Lower lobe of right lung (tissue), 2 donors: ENCODE results near the gene CETN2. TPM values are rescaled to one million over a fixed set of nuclear protein-coding genes. Genes with fewer than 3 reads are reported as not detected.
"Not testable (repeated sequence)": the region's sequence is repeated elsewhere in the genome, so short reads cannot be mapped to it uniquely, and the experiment has no call there.

Source experiments
- ATAC-seq, 2 donors: fragments of 200-7000 bp; cut with Tn5 transposase; one replicate each; pipeline ENCODE4 v1.9.1; 2020 to 2022; ENCODE audit warnings: mild to moderate bottlenecking in 2 of 2, moderate library complexity in 2 of 2
- DNase-seq: peaks from one replicate; pipeline ENCODE4 v3.0.0-alpha.2; 2020
- H3K27ac ChIP-seq: fragments of 200-600 bp; one replicate; pipeline ENCODE4 v1.8.0; 2022
- H3K27me3 ChIP-seq: fragments of 200-600 bp; one replicate; pipeline ENCODE4 v1.8.0; 2022; ENCODE audit warnings: low read depth
- H3K36me3 ChIP-seq: fragments of 200-600 bp; one replicate; pipeline ENCODE4 v1.8.0; 2022; ENCODE audit warnings: mild to moderate bottlenecking
- H3K4me1 ChIP-seq: fragments of 200-600 bp; one replicate; pipeline ENCODE4 v1.8.0; 2022
- H3K4me3 ChIP-seq: fragments of 200-600 bp; one replicate; pipeline ENCODE4 v1.8.0; 2022; ENCODE audit warnings: mild to moderate bottlenecking
- H3K9me3 ChIP-seq: fragments of 200-600 bp; one replicate; pipeline ENCODE4 v1.8.0; 2022
- CTCF ChIP-seq: fragments of 200-600 bp; IDR thresholded peaks from one replicate; pipeline ENCODE4 v1.8.0; 2022; ENCODE audit warnings: antibody characterized with exemption, mild to moderate bottlenecking
- intact Hi-C: fragments of 100-400 bp; cut with DNase I; formaldehyde crosslinking; loops from one replicate; pipeline ENCODE4 v1.11.0; 2022
- total RNA-seq: library from RNA; stranded (reverse); fragmentation: NEBNext Ultra II Directional; extraction: Animal tissue kit (Norgen Biotek cat#: 25700); gene quantifications from one replicate; pipeline ENCODE4 v1.2.1, GENCODE V29; 2021
- donor health status: DM: no; HTN: yes; CAD: no; lungs with severe emphysema.

CETN2 gene
- total RNA-seq, 1 donor from 2014 or later: 33.2 TPM

- no peak overlapping the region for H3K27ac ChIP-seq
- H3K27me3 ChIP-seq: no peaks in the 10 kb centered on the region
- intact Hi-C loops: no loop called here
- TF ChIP-seq CTCF: no peak
- peaks cover 8% of the 10 kb centered on the region for H3K36me3 ChIP-seq
- H3K4me1 ChIP-seq: no peaks in the 10 kb centered on the region
- H3K4me3 ChIP-seq: no peak overlapping the region
- DNase-seq (no peak), ATAC-seq (no peak)
- H3K9me3 ChIP-seq: no peaks in the 10 kb centered on the region
These were observed 13.7 kb upstream of the CETN2 start for GRCh38 chrX:152844256-152844655.

- DNase-seq (no peak), ATAC-seq (no peak)
- H3K36me3 ChIP-seq: peaks cover 8% of the 10 kb centered on the region
- H3K27me3 ChIP-seq: no peaks in the 10 kb centered on the region
- no peaks in the 10 kb centered on the region for H3K4me1 ChIP-seq
- H3K27ac ChIP-seq: no peak overlapping the region
- no peak for TF ChIP-seq CTCF
- no peaks in the 10 kb centered on the region for H3K9me3 ChIP-seq
- no peak overlapping the region for H3K4me3 ChIP-seq
- intact Hi-C loops: no loop called here
These were observed 13.3 kb upstream of the CETN2 start for GRCh38 chrX:152843852-152844251.

GRCh38 chrX:152842772-152843338, 12.3 kb upstream of the CETN2 start:
- no peak for TF ChIP-seq CTCF
- no peaks in the 10 kb centered on the region for H3K4me1 ChIP-seq
- DNase-seq (no peak), ATAC-seq (no peak)
- H3K9me3 ChIP-seq: no peaks in the 10 kb centered on the region
- H3K36me3 ChIP-seq: peaks cover 8% of the 10 kb centered on the region
- intact Hi-C loops: no loop called here
- no peaks in the 10 kb centered on the region for H3K27me3 ChIP-seq
- no peak overlapping the region for H3K27ac ChIP-seq
- H3K4me3 ChIP-seq: no peak overlapping the region

- ATAC-seq, H3K27me3 ChIP-seq, H3K4me1 ChIP-seq, H3K4me3 ChIP-seq, H3K36me3 ChIP-seq, H3K9me3 ChIP-seq, DNase-seq, H3K27ac ChIP-seq, intact Hi-C loops: not testable (repeated sequence)
These were observed 4.9 kb upstream of the CETN2 start for GRCh38 chrX:152835470-152835869.

GRCh38 chrX:152833378-152833777, 2.8 kb upstream of the CETN2 start:
- ATAC-seq (no peak), DNase-seq (no peak)
- intact Hi-C loops: no loop called here
- no peak overlapping the region for H3K27ac ChIP-seq
- H3K4me1 ChIP-seq: no peaks in the 10 kb centered on the region
- H3K4me3 ChIP-seq: no peak overlapping the region
- no peak for TF ChIP-seq CTCF
- H3K9me3 ChIP-seq: no peaks in the 10 kb centered on the region
- H3K27me3 ChIP-seq: no peaks in the 10 kb centered on the region
- H3K36me3 ChIP-seq: peaks cover 6% of the 10 kb centered on the region

GRCh38 chrX:152832520-152832919, 2.0 kb upstream of the CETN2 start:
- no peak for DNase-seq
- no peak for ATAC-seq
- Histone ChIP-seq H3K4me3 (no peak overlapping the region), H3K27me3 (no peaks in the 10 kb centered on the region), H3K9me3 (no peaks in the 10 kb centered on the region), H3K4me1 (no peaks in the 10 kb centered on the region), H3K36me3 (peaks cover 14% of the 10 kb centered on the region), H3K27ac (no peak overlapping the region)
- intact Hi-C loops: no loop called here
- no peak for TF ChIP-seq CTCF
